ENCODE results near the gene SHANK3.

SHANK3 gene

GRCh38 chr22:50641696-50642607, 30.7 kb upstream of the SHANK3 start:
- TF ChIP-seq USF1 (IDR thresholded peaks at IDR 0.05) (0 out of 2 replicates have a peak, but pooled peaks have one; percentile 18), RAD21 (IDR thresholded peaks at IDR 0.05; ENCODE audit: low read depth) (peak; percentile 3; the same call in 1 of the 2 replicates), EGR1 (IDR thresholded peaks at IDR 0.05) (no peak)

- TF ChIP-seq EP300 (IDR thresholded peaks at IDR 0.05; ENCODE audit: borderline replicate concordance): no peak
- TF ChIP-seq, protein P1, sequence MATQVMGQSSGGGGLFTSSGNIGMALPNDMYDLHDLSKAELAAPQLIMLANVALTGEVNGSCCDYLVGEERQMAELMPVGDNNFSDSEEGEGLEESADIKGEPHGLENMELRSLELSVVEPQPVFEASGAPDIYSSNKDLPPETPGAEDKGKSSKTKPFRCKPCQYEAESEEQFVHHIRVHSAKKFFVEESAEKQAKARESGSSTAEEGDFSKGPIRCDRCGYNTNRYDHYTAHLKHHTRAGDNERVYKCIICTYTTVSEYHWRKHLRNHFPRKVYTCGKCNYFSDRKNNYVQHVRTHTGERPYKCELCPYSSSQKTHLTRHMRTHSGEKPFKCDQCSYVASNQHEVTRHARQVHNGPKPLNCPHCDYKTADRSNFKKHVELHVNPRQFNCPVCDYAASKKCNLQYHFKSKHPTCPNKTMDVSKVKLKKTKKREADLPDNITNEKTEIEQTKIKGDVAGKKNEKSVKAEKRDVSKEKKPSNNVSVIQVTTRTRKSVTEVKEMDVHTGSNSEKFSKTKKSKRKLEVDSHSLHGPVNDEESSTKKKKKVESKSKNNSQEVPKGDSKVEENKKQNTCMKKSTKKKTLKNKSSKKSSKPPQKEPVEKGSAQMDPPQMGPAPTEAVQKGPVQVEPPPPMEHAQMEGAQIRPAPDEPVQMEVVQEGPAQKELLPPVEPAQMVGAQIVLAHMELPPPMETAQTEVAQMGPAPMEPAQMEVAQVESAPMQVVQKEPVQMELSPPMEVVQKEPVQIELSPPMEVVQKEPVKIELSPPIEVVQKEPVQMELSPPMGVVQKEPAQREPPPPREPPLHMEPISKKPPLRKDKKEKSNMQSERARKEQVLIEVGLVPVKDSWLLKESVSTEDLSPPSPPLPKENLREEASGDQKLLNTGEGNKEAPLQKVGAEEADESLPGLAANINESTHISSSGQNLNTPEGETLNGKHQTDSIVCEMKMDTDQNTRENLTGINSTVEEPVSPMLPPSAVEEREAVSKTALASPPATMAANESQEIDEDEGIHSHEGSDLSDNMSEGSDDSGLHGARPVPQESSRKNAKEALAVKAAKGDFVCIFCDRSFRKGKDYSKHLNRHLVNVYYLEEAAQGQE (IDR thresholded peaks at IDR 0.05; ENCODE audit: low read depth): no peak
- TF ChIP-seq, protein P2, sequence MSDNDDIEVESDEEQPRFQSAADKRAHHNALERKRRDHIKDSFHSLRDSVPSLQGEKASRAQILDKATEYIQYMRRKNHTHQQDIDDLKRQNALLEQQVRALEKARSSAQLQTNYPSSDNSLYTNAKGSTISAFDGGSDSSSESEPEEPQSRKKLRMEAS (IDR thresholded peaks at IDR 0.05): no peak
Measured at GRCh38 chr22:50653256-50653655, 19.4 kb upstream of the SHANK3 start.

DNA sequence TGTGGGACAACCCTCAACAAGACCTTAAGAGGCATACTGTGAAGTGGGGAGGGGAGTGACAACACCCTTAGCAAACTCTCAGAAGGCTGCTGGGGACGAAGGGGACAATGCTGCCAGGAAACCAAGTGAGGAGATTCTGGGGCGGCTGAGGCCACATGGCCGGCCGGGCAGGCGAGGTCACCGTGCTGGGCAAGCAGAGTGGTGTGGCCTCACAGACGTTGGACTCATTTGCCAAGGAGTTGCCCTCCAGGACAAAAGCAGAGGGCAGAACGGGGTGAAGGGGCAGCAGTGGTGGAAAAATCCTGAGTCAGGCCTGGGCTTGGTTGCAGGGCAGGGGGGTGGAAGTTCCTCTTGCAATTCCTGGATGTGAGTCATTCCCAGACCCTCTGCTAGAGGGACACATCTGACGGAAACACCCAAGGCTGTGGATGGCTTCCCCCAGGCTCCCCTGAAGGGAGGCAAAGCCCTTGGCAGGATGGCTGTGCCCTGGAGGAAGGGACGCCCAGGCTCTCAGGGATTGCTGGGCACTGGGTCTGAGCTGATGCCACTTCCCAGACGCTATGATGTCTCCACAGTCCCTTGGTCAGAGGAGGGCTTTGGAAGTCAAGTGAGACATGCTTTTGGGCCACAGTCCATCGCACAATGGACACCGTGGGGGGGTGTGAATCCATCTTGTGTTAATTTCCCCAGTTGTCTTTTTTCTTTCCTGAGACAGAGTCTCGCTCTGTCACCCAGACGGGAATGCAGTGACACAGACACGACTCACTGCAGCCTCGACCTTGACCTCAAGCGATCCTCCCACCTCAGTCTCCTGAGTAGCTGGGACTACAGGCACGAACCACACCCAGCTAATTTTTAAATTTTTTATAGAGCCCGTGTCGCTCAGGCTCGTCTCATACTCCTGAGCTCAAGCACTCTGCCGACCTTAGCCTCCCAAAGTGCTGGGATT, 16.2 kb upstream of the SHANK3 start:
- TF ChIP-seq, protein P2 (IDR thresholded peaks at IDR 0.05): no peak
- TF ChIP-seq TEAD4 (IDR thresholded peaks at IDR 0.05): no peak
- no peak for TF ChIP-seq EP300 (IDR thresholded peaks at IDR 0.05; ENCODE audit: borderline replicate concordance)
- TF ChIP-seq CREB1 (IDR thresholded peaks at IDR 0.05; ENCODE audit: low read depth): no peak
- no peak for TF ChIP-seq NFIC (IDR thresholded peaks at IDR 0.05)

- no peak for TF ChIP-seq ZBTB7A (IDR thresholded peaks at IDR 0.05; ENCODE audit: low read depth)
- no peak for TF ChIP-seq TCF12 (IDR thresholded peaks at IDR 0.05; ENCODE audit: low read depth)
- no peak for TF ChIP-seq RAD21 (IDR thresholded peaks at IDR 0.05; ENCODE audit: low read depth)
- TF ChIP-seq, protein P2 (IDR thresholded peaks at IDR 0.05): no peak
- no peak for TF ChIP-seq EGR1 (IDR thresholded peaks at IDR 0.05)
Measured at GRCh38 chr22:50657925-50658324, 14.7 kb upstream of the SHANK3 start.

GRCh38 chr22:50660306-50660705, 12.3 kb upstream of the SHANK3 start:
- no peak for TF ChIP-seq CREB1 (IDR thresholded peaks at IDR 0.05; ENCODE audit: low read depth)
- TF ChIP-seq, protein P2 (IDR thresholded peaks at IDR 0.05): no peak
- no peak for TF ChIP-seq EGR1 (IDR thresholded peaks at IDR 0.05)
- TF ChIP-seq CEBPB (IDR thresholded peaks at IDR 0.05): no peak
- no peak for TF ChIP-seq NFIC (IDR thresholded peaks at IDR 0.05)
- no peak for TF ChIP-seq TCF12 (IDR thresholded peaks at IDR 0.05; ENCODE audit: low read depth)
- no peak for TF ChIP-seq ZBTB7A (IDR thresholded peaks at IDR 0.05; ENCODE audit: low read depth)
- TF ChIP-seq YY1 (IDR thresholded peaks at IDR 0.05; ENCODE audit: low read depth): no peak
- no peak for TF ChIP-seq TAF1 (IDR thresholded peaks at IDR 0.05; ENCODE audit: low read depth)
- no peak for TF ChIP-seq TEAD4 (IDR thresholded peaks at IDR 0.05)
- TF ChIP-seq, protein P1 (IDR thresholded peaks at IDR 0.05; ENCODE audit: low read depth): no peak

DNA sequence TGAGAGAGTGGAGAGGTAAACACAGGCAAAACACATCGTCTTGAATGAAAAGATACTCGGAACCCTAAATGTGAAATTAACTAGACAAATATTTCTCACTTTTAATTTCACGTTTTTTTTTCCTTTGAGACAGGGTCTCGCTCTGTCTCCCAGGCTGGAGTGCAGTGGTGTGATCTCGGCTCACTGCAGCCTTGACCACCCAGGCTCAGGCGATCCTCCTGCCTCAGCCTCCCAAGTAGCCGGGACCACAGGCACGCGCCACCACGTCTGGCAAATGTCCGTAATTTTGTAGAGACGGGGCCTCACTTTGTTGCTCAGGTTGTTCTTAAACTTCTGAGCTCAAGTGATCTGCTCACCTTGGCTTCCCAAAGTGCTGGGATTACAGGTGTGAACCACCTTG, 7.4 kb upstream of the SHANK3 start:
- TF ChIP-seq FOXM1 (IDR thresholded peaks at IDR 0.05; ENCODE audit: borderline replicate concordance, low read depth) (no peak), CREB1 (IDR thresholded peaks at IDR 0.05; ENCODE audit: low read depth) (no peak)

Data from Ishikawa (cell line).